Measurements from ENCODE around the gene MAML2.

MAML2 gene

DNA sequence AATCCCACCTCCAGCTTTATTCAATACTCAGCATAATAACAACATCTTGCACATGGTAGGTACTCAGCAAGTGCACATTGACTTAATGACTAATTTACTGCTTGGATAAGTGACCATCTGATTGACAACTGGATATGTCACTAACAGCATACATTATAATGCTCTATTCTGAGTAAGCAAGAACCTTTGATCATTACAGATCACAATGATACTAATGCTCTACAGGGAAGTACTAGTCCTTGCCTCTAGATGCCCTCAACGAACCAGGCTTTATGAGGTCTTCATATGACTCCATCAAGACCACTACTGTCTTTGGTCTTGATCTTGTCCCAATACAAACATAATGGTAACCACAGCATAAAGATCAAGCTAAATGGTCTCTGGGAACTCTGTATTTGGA is 251.5 kb downstream of the MAML2 start:
- DNase-seq: peak in 1 of 2 experiments; percentile 22

DNA sequence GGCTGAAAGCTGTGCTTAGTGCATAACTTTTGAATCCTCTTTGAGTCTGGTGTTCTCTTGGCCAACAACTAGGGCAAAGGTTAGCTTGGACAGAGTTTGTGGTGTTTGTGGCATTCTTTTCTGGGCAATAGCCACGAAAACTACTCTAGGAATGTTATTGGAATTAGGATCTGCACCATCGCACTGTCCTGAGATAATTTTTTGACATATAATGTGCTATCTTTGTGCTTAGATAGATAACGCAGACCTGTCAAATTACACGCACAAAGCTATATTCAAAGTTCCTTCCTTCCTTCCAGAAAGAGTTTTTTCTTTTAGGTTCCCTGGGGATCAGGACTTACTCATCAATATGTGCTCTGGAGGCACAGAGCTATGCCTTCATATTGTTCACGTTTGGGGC is 252.3 kb downstream of the MAML2 start:
- no peak for DNase-seq

DNA sequence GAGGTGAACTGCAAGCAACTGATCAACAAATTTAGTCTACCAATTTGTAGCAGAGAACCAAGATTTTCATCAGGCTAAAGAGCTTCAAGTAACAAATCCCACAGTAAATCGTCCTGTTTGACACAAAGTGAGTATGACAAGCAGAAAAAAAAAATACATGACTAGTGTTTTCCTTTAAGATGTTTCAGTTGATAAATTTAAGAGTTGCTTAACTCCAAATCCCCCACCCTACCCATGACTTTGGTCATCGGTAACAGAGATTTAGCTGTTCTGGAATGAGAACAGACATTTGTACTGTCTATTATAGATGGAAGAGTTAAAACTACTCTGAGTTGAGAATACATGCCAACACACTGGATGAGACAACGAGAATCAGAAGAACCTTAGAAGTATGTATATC is 254.1 kb downstream of the MAML2 start:
- no peak for DNase-seq

DNA sequence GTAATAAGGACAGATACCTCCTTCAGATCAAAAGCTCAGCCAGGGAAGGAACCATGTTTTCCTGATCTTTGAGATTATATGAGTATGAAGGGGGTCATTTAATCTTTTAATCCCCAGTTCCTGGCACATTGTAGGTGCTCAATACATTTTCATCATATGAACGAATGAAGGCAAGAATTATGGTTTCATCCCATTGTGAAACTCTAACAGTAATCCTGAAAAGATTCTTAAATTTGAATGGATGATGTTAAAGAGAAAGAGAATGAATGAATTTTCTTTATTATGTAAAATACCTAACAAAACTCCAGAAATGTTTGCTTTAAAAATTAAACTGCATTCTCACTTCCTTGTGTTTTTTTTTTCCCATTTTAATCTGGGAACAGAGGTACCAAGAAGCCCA is 256.9 kb downstream of the MAML2 start:
- DNase-seq: no peak

DNA sequence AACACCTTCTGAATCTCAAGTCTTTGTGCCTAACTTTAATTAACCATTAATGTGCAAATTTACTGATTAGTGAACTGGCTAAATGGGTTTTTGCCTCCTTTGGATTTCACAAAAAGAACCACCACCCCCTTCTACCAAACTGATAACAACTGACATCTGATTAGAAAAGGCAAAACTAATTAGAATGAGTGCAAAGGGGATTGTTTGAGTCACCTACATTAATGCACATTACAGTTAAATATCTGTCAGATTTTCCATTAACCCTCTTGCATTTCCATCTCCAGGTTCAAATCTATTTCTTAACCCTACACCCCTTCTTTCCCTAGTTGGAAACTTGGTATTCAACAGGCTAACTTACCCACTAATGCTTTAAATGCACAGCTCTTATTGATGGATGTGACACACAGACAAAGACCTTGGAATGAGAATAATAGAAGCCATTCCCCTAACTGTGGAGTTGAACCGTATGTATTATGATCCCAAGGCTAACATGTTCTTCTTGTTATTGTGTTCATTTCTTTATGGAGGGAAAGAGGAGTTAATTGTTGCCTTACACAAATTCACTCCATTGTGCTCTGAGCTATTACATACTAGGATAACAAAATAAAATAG is 257.6 kb downstream of the MAML2 start:
- no peak for DNase-seq

DNA sequence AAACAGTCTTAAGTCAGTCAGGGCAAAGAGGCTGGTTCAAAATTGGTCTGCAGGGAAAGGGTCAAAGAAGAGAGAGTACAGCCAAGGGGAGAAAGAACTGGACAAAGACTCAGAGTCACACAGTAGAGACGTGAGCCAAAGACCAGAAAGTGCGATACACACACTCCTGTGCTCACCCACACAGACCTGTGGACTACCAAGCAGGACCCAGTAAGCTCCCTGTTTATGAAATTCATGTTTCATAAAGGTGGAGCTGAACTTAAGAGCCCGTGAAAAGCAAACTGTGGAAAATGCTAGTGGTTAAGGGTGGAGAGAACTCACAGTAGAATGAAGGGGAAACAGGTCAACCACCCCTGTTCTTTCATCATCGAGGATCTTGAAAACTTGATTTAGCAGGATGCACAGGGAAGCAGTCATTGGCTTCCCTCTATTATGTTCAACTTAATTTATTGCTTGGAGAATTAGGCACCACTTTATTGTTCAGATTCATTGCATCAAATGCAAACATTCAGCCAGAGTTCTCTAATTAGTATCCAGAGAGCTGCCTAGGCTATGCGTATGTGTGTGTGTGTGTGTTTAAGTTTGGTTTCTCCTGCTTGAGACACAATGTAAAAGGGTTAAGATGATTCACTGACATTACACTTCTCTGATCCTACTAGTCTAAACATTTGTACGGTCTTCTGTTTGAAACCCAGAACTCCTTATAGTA is 258.2 kb downstream of the MAML2 start:
- DNase-seq: no peak

DNA sequence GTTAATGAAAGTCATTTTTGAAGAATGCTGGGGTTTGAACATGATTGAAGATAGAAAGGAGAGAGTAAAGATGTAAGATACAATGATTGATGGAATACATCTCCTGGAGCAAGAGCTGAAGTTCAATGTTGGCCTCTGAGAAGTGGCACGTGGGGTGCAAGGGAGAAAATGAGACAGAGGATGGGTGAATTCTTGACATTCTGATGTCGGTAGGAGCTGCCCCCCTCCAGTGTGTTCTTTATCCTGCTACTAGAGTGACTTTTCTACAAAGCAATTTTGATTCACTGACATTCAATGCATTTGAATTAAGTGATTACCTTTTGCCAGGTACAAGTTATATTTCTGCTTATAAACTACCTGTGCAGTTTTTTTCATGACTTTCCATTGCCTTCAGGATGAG is 260.1 kb downstream of the MAML2 start:
- no peak for DNase-seq

DNA sequence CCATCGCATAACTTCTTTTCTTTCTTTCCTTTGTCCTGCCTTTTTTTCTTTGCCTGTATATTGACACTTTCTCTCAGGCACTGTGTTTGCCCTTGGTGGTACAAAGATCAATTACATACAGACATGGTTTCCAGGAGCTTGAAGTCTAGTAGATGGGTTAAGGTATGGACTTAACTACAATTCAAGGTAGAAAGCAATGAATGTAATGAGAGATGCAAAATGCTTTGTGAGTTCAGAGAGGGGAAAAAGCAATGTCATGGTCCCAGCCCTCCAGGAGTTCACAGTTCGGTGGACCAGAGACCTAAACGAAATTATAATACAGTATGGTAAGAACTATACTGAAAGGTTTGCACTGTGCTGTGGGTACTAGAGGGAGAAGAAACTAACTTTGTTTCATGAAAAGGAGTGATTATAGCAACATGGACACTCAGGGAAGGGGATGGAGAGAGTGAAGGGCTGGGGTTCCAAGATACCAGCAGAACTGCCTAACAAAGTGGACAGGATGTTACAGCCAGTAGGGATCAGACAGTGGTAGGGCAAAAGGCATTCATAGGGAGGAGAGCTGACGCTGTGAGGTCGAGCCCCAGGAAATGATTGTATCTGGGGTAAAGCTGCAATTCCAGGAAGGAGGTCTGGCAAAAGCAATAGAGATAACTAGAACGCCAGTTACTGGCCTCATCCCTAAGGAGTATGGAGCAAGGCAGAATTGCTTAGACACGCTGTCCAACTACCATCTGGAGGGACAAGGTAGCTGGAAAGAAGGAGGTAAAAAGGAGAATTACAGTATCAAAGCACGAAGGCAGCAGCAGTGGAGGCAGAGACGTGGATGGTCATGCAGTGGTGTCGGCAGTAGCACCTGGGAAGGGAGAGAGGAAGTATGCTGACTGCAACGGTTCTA is 260.7 kb downstream of the MAML2 start:
- DNase-seq: no peak

DNA sequence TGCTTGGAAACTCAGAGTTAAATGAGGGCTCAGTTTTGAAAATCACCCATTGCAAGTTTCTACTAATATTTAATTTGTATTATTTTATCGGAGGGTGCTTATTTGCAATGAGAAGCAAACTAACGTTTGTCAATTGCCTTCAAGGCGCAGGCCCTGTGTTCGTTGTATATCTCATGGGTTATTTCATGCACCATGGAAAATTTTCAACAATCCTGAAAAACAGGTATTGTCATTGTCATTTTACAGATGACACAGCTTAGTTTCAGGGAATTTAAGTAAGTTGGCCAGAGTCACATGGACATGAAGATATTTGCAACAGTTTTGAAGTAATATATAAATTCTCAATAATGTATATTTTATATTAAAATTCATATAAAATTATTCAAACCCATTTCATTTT is 261.4 kb downstream of the MAML2 start:
- DNase-seq: no peak

DNA sequence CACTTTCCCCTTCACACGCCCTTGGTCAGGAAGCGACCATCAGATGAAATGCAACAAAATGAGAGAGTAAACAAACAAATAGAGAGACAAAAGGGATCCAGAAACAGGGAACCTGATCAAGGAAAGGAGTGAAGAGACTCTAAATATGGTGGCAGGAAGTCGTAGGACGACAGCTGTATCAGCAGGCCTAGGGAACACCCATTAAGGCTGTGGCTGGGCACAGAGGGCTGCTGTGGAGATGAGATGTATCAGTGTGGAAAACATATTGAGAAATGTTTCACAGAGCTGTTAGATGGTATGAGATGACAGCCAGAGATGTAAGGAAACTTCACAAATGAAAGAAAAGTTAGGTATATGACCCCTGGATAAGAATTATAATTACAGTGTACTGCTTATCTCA is 263.3 kb downstream of the MAML2 start:
- DNase-seq: no peak

DNA sequence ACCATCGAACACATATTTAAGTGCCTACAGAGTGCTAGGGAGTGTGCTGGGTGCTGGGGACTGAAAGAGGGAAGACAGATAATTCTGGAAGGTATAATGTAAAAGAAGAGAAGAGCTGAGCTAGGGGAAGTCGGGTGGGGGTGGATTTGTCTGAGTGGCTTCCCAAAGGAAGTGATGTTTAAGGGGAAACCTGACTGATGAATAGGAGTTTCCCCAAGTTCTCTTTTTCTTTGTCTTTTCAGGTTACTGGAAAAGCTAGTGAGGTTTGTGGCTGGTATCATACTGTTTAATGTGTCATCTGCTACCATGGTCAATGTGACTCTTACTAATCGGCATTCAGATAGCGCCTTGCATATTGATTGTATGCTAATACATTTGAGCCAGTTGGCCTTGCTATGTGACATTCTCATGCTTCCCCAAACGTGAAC is 267.4 kb downstream of the MAML2 start:
- no peak for DNase-seq

DNA sequence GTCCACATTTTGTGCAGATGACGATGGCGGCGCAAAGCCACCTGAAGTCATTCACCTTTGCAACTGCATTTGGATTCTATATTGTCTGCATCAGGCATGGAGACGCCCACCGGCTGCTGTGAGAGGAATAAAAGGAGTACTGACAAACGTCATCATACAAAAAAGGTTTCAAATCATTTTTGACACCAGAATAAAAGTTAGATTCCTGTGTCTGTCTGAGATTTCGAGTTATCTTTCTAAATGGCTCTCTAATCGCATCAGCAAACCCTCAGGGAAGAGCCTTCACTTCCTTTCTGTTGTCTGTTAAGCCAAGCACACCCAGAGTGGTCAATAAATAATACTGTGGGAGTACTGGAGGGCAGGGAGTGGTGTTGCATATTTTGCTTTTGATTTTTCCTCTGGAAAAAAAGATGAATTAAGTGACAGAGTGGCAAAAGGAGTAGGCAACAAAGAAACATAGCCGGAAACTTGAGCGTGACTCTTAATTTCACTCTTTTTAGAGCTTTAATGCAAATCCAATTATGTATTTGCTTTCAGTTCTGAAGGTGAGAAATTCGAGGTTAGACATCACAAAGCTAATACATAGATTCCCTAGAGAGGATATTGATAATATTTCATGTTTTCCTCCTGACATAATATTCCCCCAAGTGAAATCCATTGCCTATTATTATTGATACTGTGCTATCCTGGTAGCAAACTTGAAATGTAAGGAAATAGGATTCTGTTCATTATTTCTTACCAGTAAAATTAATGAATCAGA is 268.3 kb downstream of the MAML2 start:
- DNase-seq: no peak

DNA sequence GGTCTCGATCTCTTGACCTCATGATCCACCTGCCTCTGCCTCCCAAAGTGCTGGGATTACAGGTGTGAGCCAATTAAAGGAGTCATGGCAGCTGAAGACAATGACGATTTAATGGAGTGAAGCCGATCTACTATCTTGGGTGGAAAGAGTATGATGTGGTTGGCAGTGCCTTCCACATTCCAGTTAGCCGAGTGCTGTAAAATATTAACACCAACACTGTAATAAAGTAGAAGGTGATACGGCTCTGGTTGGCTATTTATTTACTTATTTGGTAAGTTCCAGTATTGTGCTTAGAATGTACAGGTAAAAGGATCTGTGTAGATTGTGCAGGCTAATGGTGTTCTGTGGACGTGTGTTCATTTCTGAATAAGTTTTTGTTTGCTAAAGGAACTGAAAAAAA is 269.5 kb downstream of the MAML2 start:
- DNase-seq: no peak

DNA sequence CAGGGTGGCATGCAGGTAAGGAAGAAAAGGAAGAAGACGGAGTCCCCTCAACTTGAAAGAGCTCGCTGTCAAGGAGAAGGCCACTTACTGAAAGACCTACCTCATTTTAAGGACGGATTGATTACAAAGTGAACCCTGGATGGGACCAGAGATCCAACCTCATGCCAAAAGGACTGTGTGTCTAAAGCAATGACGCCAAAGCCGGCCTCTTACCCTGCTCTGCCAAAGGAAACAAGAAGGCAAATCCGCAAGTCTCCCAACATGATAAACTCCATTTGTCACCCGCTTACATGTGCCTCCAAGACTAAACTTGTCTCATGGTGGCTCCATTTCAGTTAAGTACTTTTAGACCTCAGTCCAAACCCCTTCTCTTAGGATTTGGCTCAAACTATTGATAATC is 270.4 kb downstream of the MAML2 start:
- DNase-seq: no peak

DNA sequence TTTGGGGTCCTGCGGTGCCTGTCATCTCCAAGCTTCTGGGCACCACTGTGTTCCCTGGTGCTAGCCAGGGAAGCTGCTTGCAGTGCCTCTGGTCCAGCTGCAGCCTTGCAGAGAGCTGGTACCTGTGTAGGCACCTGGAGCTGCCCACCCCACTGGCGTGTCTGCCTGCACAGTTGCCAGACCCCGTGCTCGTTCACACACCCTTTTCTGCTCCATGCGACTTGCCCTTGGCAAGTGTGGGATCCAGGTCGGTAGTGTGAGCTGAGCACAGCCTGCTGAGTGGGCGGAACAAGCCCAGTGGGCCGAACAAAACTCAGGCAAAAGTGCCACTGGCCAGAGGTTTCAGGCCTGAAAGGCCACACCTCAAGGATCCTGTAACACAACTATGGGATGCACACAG is 272.5 kb downstream of the MAML2 start:
- DNase-seq: no peak

DNA sequence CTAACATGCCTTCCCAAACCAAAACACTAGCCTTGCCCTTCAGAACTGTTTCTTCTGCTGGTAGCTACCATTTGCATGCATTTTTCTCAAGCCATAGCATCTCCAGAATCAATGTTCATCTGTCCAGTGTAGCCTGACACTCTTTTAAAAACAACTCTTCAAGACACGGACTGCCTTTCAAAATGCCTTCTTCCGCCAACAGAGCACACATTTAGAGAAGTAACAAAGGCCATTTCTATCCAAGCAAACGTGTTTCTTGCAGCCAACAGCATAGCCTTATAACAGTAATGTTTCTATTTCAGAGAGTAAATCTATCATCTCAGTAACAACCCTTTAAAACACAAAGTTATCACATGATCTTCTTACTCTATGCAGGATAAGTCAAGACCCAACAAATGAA is 275.8 kb downstream of the MAML2 start:
- no peak for DNase-seq

DNA sequence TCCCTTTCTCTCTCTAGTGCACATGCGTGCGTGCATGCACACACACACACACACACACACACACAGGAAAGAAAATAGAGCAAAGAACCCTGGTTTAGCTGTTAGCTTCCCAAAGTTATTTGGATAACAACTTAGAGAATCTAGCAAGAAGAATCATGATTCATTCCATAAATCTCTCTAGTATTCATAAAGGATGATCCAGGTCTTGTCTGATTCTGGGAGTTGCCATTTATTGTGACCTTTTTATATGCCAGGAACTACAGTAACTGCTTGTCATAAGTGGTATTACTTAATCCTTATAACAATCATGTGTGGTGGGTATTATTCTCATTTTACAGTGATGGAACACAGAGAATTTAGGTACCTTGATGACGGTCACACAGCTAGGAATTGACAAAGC is 277.6 kb downstream of the MAML2 start:
- no peak for DNase-seq

DNA sequence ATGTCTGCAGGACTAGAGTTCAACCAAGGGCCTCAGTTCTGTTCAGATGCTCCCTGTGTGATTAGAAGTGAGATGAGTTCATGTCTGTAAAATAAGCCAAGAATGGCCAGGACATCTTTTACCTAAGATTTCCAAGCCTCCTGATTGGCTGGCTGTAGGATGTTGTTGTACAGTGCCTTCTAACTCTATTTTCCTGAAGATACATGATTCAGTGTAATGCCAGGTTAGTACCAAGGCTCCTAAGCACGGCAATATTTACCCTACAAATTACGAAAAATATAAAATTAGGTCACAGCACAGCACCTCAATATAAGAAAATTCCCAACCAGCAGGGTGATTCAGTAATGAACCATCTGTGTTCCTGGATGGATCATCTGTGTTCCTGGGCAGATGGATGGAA is 279.1 kb downstream of the MAML2 start:
- DNase-seq: no peak

DNA sequence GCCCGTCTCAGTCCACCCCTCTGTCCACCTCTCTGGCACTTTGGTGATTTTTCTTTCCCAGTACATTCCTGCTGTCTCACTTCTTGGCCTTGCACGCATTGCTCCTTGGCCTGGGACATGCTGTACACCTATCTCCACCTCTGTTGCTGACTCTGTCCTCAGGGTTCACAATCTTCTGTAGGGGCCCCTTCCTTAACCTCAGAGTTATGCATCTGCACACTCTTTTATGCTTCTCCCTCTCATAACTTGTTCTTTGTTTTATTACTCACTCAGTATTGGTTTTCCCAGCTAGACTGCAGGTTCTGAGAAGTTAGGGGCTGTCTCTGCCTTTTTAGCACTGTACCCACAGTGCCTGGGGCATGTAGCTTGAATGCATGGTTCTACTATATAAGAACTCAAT is 279.9 kb downstream of the MAML2 start:
- no peak for DNase-seq

DNA sequence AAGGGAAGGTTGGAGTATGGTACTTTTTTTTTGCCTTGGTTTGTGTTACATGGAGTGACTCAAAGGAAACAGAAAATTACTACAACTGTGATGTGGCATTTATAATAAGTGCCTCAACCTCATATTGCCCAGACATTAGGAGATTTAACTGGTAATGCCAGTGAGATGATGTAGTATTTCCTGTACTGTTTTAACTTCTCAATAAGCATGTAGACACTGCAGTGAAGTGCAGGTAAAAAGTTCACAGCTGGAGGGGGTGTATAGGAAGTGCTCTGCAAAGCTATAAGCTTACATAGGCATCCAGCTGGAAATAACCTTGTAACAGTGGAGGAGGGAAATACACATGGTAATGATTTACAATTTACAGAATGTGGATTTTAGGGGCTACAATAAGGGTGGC is 280.9 kb downstream of the MAML2 start:
- no peak for DNase-seq

DNA sequence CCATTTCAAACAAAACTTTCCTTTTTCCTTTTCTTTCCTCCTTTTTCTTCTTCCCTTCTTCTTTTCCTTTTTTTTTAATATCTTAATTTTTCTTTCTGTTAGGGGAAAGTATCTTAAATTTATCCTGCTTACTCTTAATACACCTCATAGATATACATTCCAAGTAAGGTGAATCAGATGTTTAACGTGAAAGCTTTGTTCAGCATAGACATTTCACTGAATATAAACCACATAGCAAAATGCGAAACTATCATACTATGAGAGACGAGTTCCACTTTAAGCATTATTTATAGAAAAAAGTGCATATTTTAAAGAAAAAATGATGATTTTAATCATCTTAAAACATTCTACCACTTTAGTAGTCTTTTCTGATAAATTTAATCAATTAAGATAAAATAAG is 281.3 kb downstream of the MAML2 start:
- DNase-seq: no peak

DNA sequence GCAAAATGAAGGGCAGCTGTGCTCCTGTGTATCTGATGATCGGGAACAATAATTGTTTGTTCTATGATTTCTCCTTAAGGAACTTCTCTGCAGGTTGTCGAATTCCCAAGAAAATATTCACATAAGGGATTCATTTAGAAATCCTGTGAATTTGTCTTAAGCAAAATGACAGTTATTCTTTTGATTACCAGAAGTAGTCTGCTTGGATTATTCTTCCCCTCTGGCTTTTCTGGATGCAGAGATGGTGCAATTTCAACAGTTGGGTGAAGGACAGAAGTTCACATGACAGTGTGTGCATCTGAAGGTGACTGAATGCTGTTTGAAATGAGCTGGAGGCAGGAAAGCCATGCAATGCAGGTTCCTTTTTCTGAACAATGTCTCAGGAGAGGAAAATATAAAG is 281.9 kb downstream of the MAML2 start:
- no peak for DNase-seq

DNA sequence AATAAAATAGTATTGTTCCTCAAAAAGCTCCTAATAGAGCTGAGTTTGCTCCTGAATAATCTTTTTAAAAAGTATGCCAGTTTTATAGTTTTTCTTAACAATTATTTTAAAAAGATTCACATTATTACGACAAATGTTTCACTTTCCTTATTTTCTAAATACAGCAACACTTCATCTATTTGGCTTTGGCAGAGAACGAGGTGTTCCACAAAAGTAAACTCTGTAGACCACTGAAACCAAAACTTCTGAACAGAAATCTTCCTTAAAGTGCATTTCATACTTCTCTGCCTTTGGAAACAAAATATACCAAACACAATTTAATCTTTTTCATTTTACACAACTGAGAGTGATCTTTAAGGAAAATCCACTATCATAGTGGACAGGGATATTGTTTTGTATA is 285.5 kb downstream of the MAML2 start:
- DNase-seq: no peak
